Measurements from ENCODE around the gene F11. TPM values are rescaled to one million over a fixed set of nuclear protein-coding genes. Genes with fewer than 3 reads are reported as not detected.
A peak's percentile ranks its signal among the peaks of the same experiment; 100 is the strongest.

The F11 gene
- total and polyA plus RNA-seq, 2 of the 13 experiments (the other 11 are each of a cell fraction or from before 2014, with no cell fraction given), result 35.1 to 58.0 TPM

- 65% methylated on average over 9 of the region's 9 CpGs for WGBS (ENCODE audit: low lambda C conversion rate)
- H3K9ac ChIP-seq (ENCODE audit: insufficient read depth, low read depth, low read length), result no peak overlapping the region
- ATAC-seq, result no peak
- H4K20me1 ChIP-seq (ENCODE audit: insufficient read depth, low read length), result no peaks in the 10 kb centered on the region
- 0 out of 5 replicates have a peak, but pooled peaks cover 0 to 6% of the 10 kb centered on the region in 2 experiments for H3K27me3 ChIP-seq (ENCODE audit: control insufficient read depth in 1 of 2, insufficient read depth in 2 of 2, low read length in 2 of 2)
- in situ Hi-C loops (cut with HindIII; ENCODE audit: extremely low pct_ligation_motif_present, low pct_unique_long_range_greater_than_20kb), result no loop called here
- no peak overlapping the region for H2AFZ ChIP-seq (ENCODE audit: low read length)
- POLR2A ChIA-PET, result no interaction called here
- peaks cover 6% of the 10 kb centered on the region; the same call in 1 of the 2 replicates for H3K4me1 ChIP-seq (ENCODE audit: insufficient read depth, low read length)
- no peaks in the 10 kb centered on the region for H3K9me3 ChIP-seq (ENCODE audit: low read length)
- H3K4me3 ChIP-seq (replicated peaks in 1 of 3; ENCODE audit: insufficient read depth in 1 of 3, low read depth in 2 of 3, low read length in 3 of 3), result no peak overlapping the region
- no peaks in the 10 kb centered on the region for H3K36me3 ChIP-seq (replicated peaks in 1 of 2; ENCODE audit: control insufficient read depth in 1 of 2, insufficient read depth in 2 of 2, low read length in 2 of 2)
- no peaks in the 10 kb centered on the region for H3K79me2 ChIP-seq (ENCODE audit: insufficient read depth, low read length)
- no peak overlapping the region for H3K27ac ChIP-seq (ENCODE audit: extremely low read length, insufficient read depth, low read length)
- no peak overlapping the region for H3K4me2 ChIP-seq (ENCODE audit: low read depth, low read length)
- no peak for FAIRE-seq
- no TSS peak for BruUV-seq (replicated peaks)
- CTCF ChIA-PET (ENCODE audit: low intra/inter-chr PET ratio, low total read pairs), result no interaction called here
- intact Hi-C loops (cut with micrococcal nuclease; ENCODE audit: unreplicated experiment), result loop anchor here (10.0 kb wide), 1 partner anchor 431 kb away; the partner anchor contains the start of gene FAT1
- no peak for DNase-seq (ENCODE audit: low spot score)
- TF ChIP-seq CEBPZ (IDR thresholded peaks at IDR 0.05; ENCODE audit: low read length) (no peak), HOXA3 (CRISPR knock-in tag; IDR thresholded peaks at IDR 0.05) (no peak), ZNF558 (CRISPR knock-in tag; IDR thresholded peaks at IDR 0.05; ENCODE audit: borderline replicate concordance) (no peak), ZSCAN25 (CRISPR knock-in tag; IDR thresholded peaks at IDR 0.05) (no peak)
Measured at GRCh38 chr4:186294160-186294559, 28.2 kb downstream of the F11 start.

GRCh38 chr4:186296481-186296880, 30.5 kb downstream of the F11 start:
- WGBS (ENCODE audit: low lambda C conversion rate), result 46% methylated on average over 4 of the region's 4 CpGs
- Histone ChIP-seq H3K27me3 (ENCODE audit: control insufficient read depth in 1 of 2, insufficient read depth in 2 of 2, low read length in 2 of 2) (peaks cover 0 to 9% of the 10 kb centered on the region in 2 experiments; a peak in 1 of 5 replicates), H3K4me3 (replicated peaks in 1 of 3; ENCODE audit: insufficient read depth in 1 of 3, low read depth in 2 of 3, low read length in 3 of 3) (no peak overlapping the region), H3K4me1 (ENCODE audit: insufficient read depth, low read length) (peaks cover 6% of the 10 kb centered on the region; the same call in 1 of the 2 replicates), H3K9ac (ENCODE audit: insufficient read depth, low read depth, low read length) (no peak overlapping the region), H2AFZ (ENCODE audit: low read length) (peak overlapping the region; percentile 45), H3K4me2 (ENCODE audit: low read depth, low read length) (peak overlapping the region; percentile 52), H3K36me3 (replicated peaks in 1 of 2; ENCODE audit: control insufficient read depth in 1 of 2, insufficient read depth in 2 of 2, low read length in 2 of 2) (no peaks in the 10 kb centered on the region), H4K20me1 (ENCODE audit: insufficient read depth, low read length) (no peaks in the 10 kb centered on the region), H3K79me2 (ENCODE audit: insufficient read depth, low read length) (no peaks in the 10 kb centered on the region), H3K9me3 (ENCODE audit: low read length) (no peaks in the 10 kb centered on the region), H3K27ac (ENCODE audit: extremely low read length, insufficient read depth, low read length) (no peak overlapping the region)
- TF ChIP-seq ZNF776 (CRISPR knock-in tag; IDR thresholded peaks at IDR 0.05) (no peak), NCOA1 (CRISPR knock-in tag; IDR thresholded peaks at IDR 0.05) (no peak), DZIP1 (CRISPR knock-in tag; IDR thresholded peaks at IDR 0.05) (no peak), KLF16 (CRISPR knock-in tag; IDR thresholded peaks at IDR 0.05) (no peak), FOXC1 (CRISPR knock-in tag; IDR thresholded peaks at IDR 0.05; ENCODE audit: borderline replicate concordance) (no peak), ZMYM4 (CRISPR knock-in tag; IDR thresholded peaks at IDR 0.05) (no peak)
- ATAC-seq (no peak), DNase-seq (ENCODE audit: low spot score) (no peak), FAIRE-seq (no peak)
- ChIA-PET POLR2A (no interaction called here), CTCF (ENCODE audit: low intra/inter-chr PET ratio, low total read pairs) (interaction anchor here (2.1 kb wide), 1 partner anchor 291 kb away, joined by 20 read pairs; no protein-coding TSS in a partner anchor)
- intact Hi-C loops (cut with micrococcal nuclease; ENCODE audit: unreplicated experiment) (loop anchor here (10.0 kb wide), 1 partner anchor 428 kb away; the partner anchor contains the start of gene FAT1), in situ Hi-C loops (cut with HindIII; ENCODE audit: extremely low pct_ligation_motif_present, low pct_unique_long_range_greater_than_20kb) (no loop called here)
- BruUV-seq (replicated peaks), result no TSS peak

Data from HepG2 (cell line).